HCT116 (cell line): ENCODE data around the gene CDK2AP2. TPM values are rescaled to one million over a fixed set of nuclear protein-coding genes. Genes with fewer than 3 reads are reported as not detected.

Experiments used
- ATAC-seq: fragments of 200-7000 bp; cut with Tn5 transposase; 2 replicates; pipeline ENCODE4 v1.9.1; 2020; ENCODE audit warnings: mild to moderate bottlenecking, moderate library complexity
- BruUV-seq: library from RNA; stranded (reverse); fragments of 400-500 nt; replicated peaks from 2 replicates; lab custom pipeline; 2021; lab: Mats Ljungman, UMichigan
- CTCF ChIA-PET: fragments of 300-600 bp; sonication (Branson Sonifier 250); formaldehyde crosslinking; loops from one replicate; lab custom pipeline; 2021; ENCODE audit warnings: antibody characterized with exemption; lab: Charles Lee
- POLR2A ChIA-PET: fragments of 300-600, 350-600 bp; sonication (Branson Sonifier 250); formaldehyde crosslinking; loops from one replicate; lab custom pipeline; 2021; ENCODE audit warnings: antibody characterized with exemption; lab: Charles Lee
- RAD21 ChIA-PET, 2 experiments: fragments of 300-600 bp; sonication (Branson Sonifier 250); formaldehyde crosslinking; loops; one replicate each; lab custom pipeline; 2023; ENCODE audit warnings: low total read pairs in 2 of 2; ENCODE audit not compliant: uncharacterized antibody in 2 of 2, unreplicated experiment in 2 of 2, low non-redundant PET in 1 of 2; lab: Charles Lee
- DNase-seq: peaks from one replicate; pipeline ENCODE4 v3.0.0-alpha.2; 2010; ENCODE audit warnings: low read depth, low spot score
- H2AFZ ChIP-seq: fragments of 200-600 bp; shearing (Covaris generic), sonication (generic); 2 replicates; pipeline ENCODE4 v1.6.1; 2017; ENCODE audit warnings: low read depth, mixed run types, mixed read lengths, antibody characterized with exemption, low read length; ENCODE audit not compliant: poor library complexity, severe bottlenecking
- H3K27ac ChIP-seq: 2 replicates; pipeline ENCODE4 v1.5.1; 2012; ENCODE audit warnings: low read depth, low read length
- H3K27me3 ChIP-seq: fragments of 200-600 bp; sonication (generic); 2 replicates; pipeline ENCODE4 v1.6.1; 2016; ENCODE audit warnings: mixed run types, low read length, mixed read lengths; ENCODE audit not compliant: insufficient read depth
- H3K36me3 ChIP-seq, 2 experiments: fragments of 200-500 bp in 1 of 2; fragments of 200-600 bp in 1 of 2; sonication (Bioruptor generic) in 1 of 2; sonication (generic) in 1 of 2; 2 replicates each; pipeline versions ENCODE4 v1.5.1 to v1.6.1; 2014 to 2016; ENCODE audit warnings: low read length in 2 of 2, inconsistent platforms in 1 of 2, mixed read lengths in 1 of 2, mixed run types in 1 of 2; ENCODE audit not compliant: insufficient read depth in 2 of 2, control insufficient read depth in 1 of 2
- H3K4me1 ChIP-seq, 2 experiments: fragments of 200-600 bp in 1 of 2; sonication (generic) in 1 of 2; 2 replicates each; pipeline versions ENCODE4 v1.5.1 to v1.6.1; 2012 to 2017; ENCODE audit warnings: low read length in 2 of 2, inconsistent platforms in 1 of 2, mild to moderate bottlenecking in 1 of 2, mixed read lengths in 1 of 2, mixed run types in 1 of 2, moderate library complexity in 1 of 2; ENCODE audit not compliant: insufficient read depth in 2 of 2, control insufficient read depth in 1 of 2
- H3K4me2 ChIP-seq: fragments of 200-600 bp; sonication (generic); 2 replicates; pipeline ENCODE4 v1.6.1; 2017; ENCODE audit warnings: mixed run types, low read length, mixed read lengths
- H3K4me3 ChIP-seq, 2 experiments: fragments of 200-600 bp in 1 of 2; sonication (generic) in 1 of 2; replicated peaks in 1 of 2; 2 replicates each; pipeline ENCODE4 v1.5.1; 2011 to 2016; ENCODE audit warnings: low read length in 2 of 2, control low read depth in 1 of 2, low read depth in 1 of 2, mild to moderate bottlenecking in 1 of 2, mixed read lengths in 1 of 2, mixed run types in 1 of 2
- H3K79me2 ChIP-seq: fragments of 200-600 bp; sonication (generic); 2 replicates; pipeline ENCODE4 v1.6.1; 2017; ENCODE audit warnings: mild to moderate bottlenecking, mixed run types, low read length, moderate library complexity, mixed read lengths; ENCODE audit not compliant: insufficient read depth
- H3K9ac ChIP-seq: fragments of 200-600 bp; sonication (generic); 2 replicates; pipeline ENCODE4 v1.6.1; 2016; ENCODE audit warnings: low read length, mixed read lengths
- H3K9me2 ChIP-seq: fragments of 200-600 bp; sonication (generic), shearing (Covaris generic); 2 replicates; pipeline ENCODE4 v1.6.1; 2017; ENCODE audit warnings: mixed run types, mild to moderate bottlenecking, moderate library complexity; ENCODE audit not compliant: insufficient read depth
- H3K9me3 ChIP-seq, 2 experiments: fragments of 200-500 bp in 1 of 2; fragments of 200-600 bp in 1 of 2; sonication (Bioruptor generic) in 1 of 2; sonication (generic) in 1 of 2; 2 replicates each; pipeline ENCODE4 v1.6.1; 2014 to 2017; ENCODE audit warnings: low read length in 2 of 2, mixed read lengths in 2 of 2, inconsistent platforms in 1 of 2, low read depth in 1 of 2, mild to moderate bottlenecking in 1 of 2, mixed run types in 1 of 2, moderate library complexity in 1 of 2; ENCODE audit not compliant: control insufficient read depth in 1 of 2, insufficient read depth in 1 of 2
- H4K20me1 ChIP-seq: fragments of 200-600 bp; sonication (generic), shearing (Covaris generic); 2 replicates; pipeline ENCODE4 v1.6.1; 2017; ENCODE audit warnings: mixed run types, mild to moderate bottlenecking, moderate library complexity; ENCODE audit not compliant: insufficient read depth
- CBX3 ChIP-seq: IDR thresholded peaks from 2 replicates; pipeline ENCODE4 v1.6.1; 2012; ENCODE audit warnings: low read depth
- CTCF ChIP-seq, 3 experiments: fragments of 200-600 bp in 1 of 3; sonication (generic) in 1 of 3; IDR thresholded peaks in 2 of 3; conservative IDR thresholded peaks in 1 of 3; 2 replicates each; pipeline ENCODE4 v1.5.1; 2012 to 2017; ENCODE audit warnings: low read depth in 2 of 3, low read length in 2 of 3, antibody characterized with exemption in 1 of 3, borderline replicate concordance in 1 of 3, control low read depth in 1 of 3, mild to moderate bottlenecking in 1 of 3, mixed read lengths in 1 of 3, mixed run types in 1 of 3, moderate library complexity in 1 of 3; ENCODE audit not compliant: insufficient read depth in 1 of 3
- EGR1 ChIP-seq: IDR thresholded peaks from 2 replicates; pipeline ENCODE4 v1.6.1; 2012; ENCODE audit warnings: low read depth
- EZH2phosphoT487 ChIP-seq: fragments of 200-600 bp; IDR thresholded peaks from 2 replicates; pipeline ENCODE4 v1.6.1; 2018; ENCODE audit warnings: antibody characterized with exemption, borderline replicate concordance
- FOSL1 ChIP-seq: IDR thresholded peaks from 2 replicates; pipeline ENCODE4 v1.6.1; 2012; ENCODE audit warnings: low read depth
- JUND ChIP-seq: IDR thresholded peaks from 2 replicates; pipeline ENCODE4 v1.6.1; 2012
- POLR2A ChIP-seq: IDR thresholded peaks from 2 replicates; pipeline ENCODE4 v1.7.0; 2011; ENCODE audit warnings: borderline replicate concordance; ENCODE audit not compliant: insufficient read depth, insufficient read length; ENCODE audit errors: extremely low read depth
- POLR2AphosphoS5 ChIP-seq: IDR thresholded peaks from 2 replicates; pipeline ENCODE4 v1.6.1; 2011; ENCODE audit warnings: mild to moderate bottlenecking, low read depth, low read length, moderate library complexity
- REST ChIP-seq: IDR thresholded peaks from 2 replicates; pipeline ENCODE4 v1.6.1; 2012; ENCODE audit warnings: low read depth
- TCF7L2 ChIP-seq: IDR thresholded peaks from 2 replicates; pipeline ENCODE4 v1.7.0; 2011; ENCODE audit warnings: borderline replicate concordance, inconsistent platforms; ENCODE audit not compliant: insufficient read depth, insufficient read length; ENCODE audit errors: extremely low read depth
- YY1 ChIP-seq: IDR thresholded peaks from 2 replicates; pipeline ENCODE4 v1.6.1; 2011; ENCODE audit warnings: low read length, low read depth, moderate library complexity, mild to moderate bottlenecking; ENCODE audit not compliant: insufficient replicate concordance; ENCODE audit errors: extremely low read depth
- ZFX ChIP-seq: fragments of 450-650 bp; IDR thresholded peaks from 2 replicates; pipeline ENCODE4 v1.6.1; 2017
- ZNF274 ChIP-seq: fragments of 200-500 bp; sonication (Bioruptor generic); IDR thresholded peaks from 2 replicates; pipeline ENCODE4 v1.6.1; 2014; ENCODE audit warnings: mild to moderate bottlenecking, low read depth, low read length, inconsistent platforms
- intact Hi-C: fragments of 100-400 bp; cut with micrococcal nuclease; formaldehyde crosslinking; loops from 2 replicates; pipeline ENCODE4 v1.10.0; 2022
- total RNA-seq: library from RNA; stranded (reverse); gene quantifications from one replicate; pipeline ENCODE4 v1.2.1, GENCODE V29; 2021; ENCODE audit not compliant: unreplicated experiment

Gene CDK2AP2
- total RNA-seq, 1 experiment from 2014 or later: 53.6 TPM

- H3K9me3 ChIP-seq: no peaks in the 10 kb centered on the region
- TF ChIP-seq YY1 (peak; percentile 41), ZNF274 (no peak), EZH2phosphoT487 (no peak), POLR2A (no peak), ZFX (no peak), TCF7L2 (no peak), POLR2AphosphoS5 (peak; percentile 76), FOSL1 (no peak), CBX3 (no peak), REST (no peak), JUND (no peak), EGR1 (no peak), CTCF (IDR thresholded peaks at IDR 0.05 in 2 of 3, conservative IDR thresholded peaks at IDR 0.05 in 1 of 3; ENCODE audit: borderline replicate concordance in 1 of 3, insufficient read depth in 1 of 3, low read depth in 2 of 3, low read length in 2 of 3) (peak in 2 of 3 experiments; percentile 94 to 99; a peak in 4 of 6 replicates)
- DNase-seq (peak; percentile 93), ATAC-seq (peak; percentile 57)
- H3K79me2 ChIP-seq: peaks cover 29% of the 10 kb centered on the region
- H3K9ac ChIP-seq: peak overlapping the region; percentile 95
- peaks cover 5 to 10% of the 10 kb centered on the region in 2 experiments; a peak in 3 of 4 replicates for H3K36me3 ChIP-seq
- no peaks in the 10 kb centered on the region for H3K9me2 ChIP-seq
- BruUV-seq: no TSS peak
- H3K4me3 ChIP-seq: peak overlapping the region; percentile 91 to 98
- H3K27ac ChIP-seq: peak overlapping the region; percentile 93
- peaks cover 31 to 43% of the 10 kb centered on the region in 2 experiments for H3K4me1 ChIP-seq
- ChIA-PET RAD21 (interaction anchor here in 1 of 2 experiments (0.6 kb wide), 1 partner anchor 151 kb away, joined by 3 read pairs; no protein-coding TSS in a partner anchor), POLR2A (no interaction called here), CTCF (interaction anchor here (1.2 to 2.4 kb wide), 2 partner anchors 85 to 104 kb away, joined by 3 to 11 read pairs; partner anchors contain the start of gene PPP1CA)
- H2AFZ ChIP-seq: no peak overlapping the region
- peak overlapping the region; percentile 88 for H3K4me2 ChIP-seq
- no peaks in the 10 kb centered on the region for H4K20me1 ChIP-seq
- intact Hi-C loops: loop anchor here (1.0 to 5.0 kb wide), 4 partner anchors 36 to 155 kb away; partner anchors contain the start of genes RPS6KB2 and TMEM134
- no peaks in the 10 kb centered on the region for H3K27me3 ChIP-seq
Measured at GRCh38 chr11:67505605-67506396, 2.2 kb downstream of the CDK2AP2 start.
